Liver (tissue), 3 donors: ENCODE results near the gene TEX14.

Source experiments
- CTCF ChIP-seq: fragments of 150-350 bp; IDR thresholded peaks from 2 replicates; pipeline ENCODE4 v1.5.1; 2017; ENCODE audit warnings: improper control_type of control experiment, low read depth, low read length; ENCODE audit not compliant: missing input control
- GABPA ChIP-seq, 2 donors: IDR thresholded peaks in 1 of 2; conservative IDR thresholded peaks in 1 of 2; 2 replicates each; pipeline ENCODE4 v1.6.1; 2016; ENCODE audit warnings: antibody characterized with exemption in 2 of 2, mild to moderate bottlenecking in 1 of 2, moderate library complexity in 1 of 2
- RAD21 ChIP-seq, 2 donors: IDR thresholded peaks; 2 replicates each; pipeline ENCODE4 v1.6.1; 2016; ENCODE audit warnings: antibody characterized with exemption in 2 of 2, mild to moderate bottlenecking in 2 of 2
- donor health status: healthy.
- donor health status: healthy.

GRCh38 chr17:58591455-58591854 lies 100.4 kb downstream of the TEX14 start:
- TF ChIP-seq CTCF, result no peak
- no peak for TF ChIP-seq RAD21 (IDR thresholded peaks at IDR 0.05)
- no peak for TF ChIP-seq GABPA (IDR thresholded peaks at IDR 0.05 in 1 of 2, conservative IDR thresholded peaks at IDR 0.05 in 1 of 2)
